Endothelial cell of umbilical vein (primary cell): ENCODE results near the gene DCAF17. TPM values are rescaled to one million over a fixed set of nuclear protein-coding genes. Genes with fewer than 3 reads are reported as not detected.

Source experiments
- BruUV-seq: library from RNA; stranded (reverse); fragments of 400-500 nt; replicated peaks from 2 replicates; lab custom pipeline; 2021; lab: Mats Ljungman, UMichigan
- CTCF ChIA-PET: fragments of 300-600, 350-600 bp; sonication (Branson Sonifier 250); formaldehyde crosslinking; loops from one replicate; lab custom pipeline; 2021; ENCODE audit warnings: antibody characterized with exemption, inconsistent platforms; lab: Charles Lee
- POLR2A ChIA-PET: fragments of 300-600, 350-600 bp; sonication (Branson Sonifier 250); formaldehyde crosslinking; loops from one replicate; lab custom pipeline; 2021; ENCODE audit warnings: antibody characterized with exemption, inconsistent platforms; lab: Charles Lee
- DNase-seq: peaks from one replicate; pipeline ENCODE4 v3.0.0-alpha.2; 2011; ENCODE audit warnings: low read depth, low spot score
- FAIRE-seq: peaks from 2 replicates; lab custom pipeline; 2011; peaks lifted over from hg19 to GRCh38; lab: Jason Lieb, UNC
- H2AFZ ChIP-seq: 2 replicates; pipeline ENCODE4 v1.6.0; 2012; ENCODE audit warnings: low read depth, low read length, control low read depth, inconsistent platforms
- H3K27ac ChIP-seq: 2 replicates; pipeline ENCODE4 v1.5.1; 2011; ENCODE audit warnings: low read depth, mild to moderate bottlenecking, control low read depth, low read length, moderate library complexity; ENCODE audit not compliant: insufficient read depth
- H3K27me3 ChIP-seq, 2 experiments: 2 replicates each; pipeline versions ENCODE4 v1.6.0 to v1.6.1; 2011; ENCODE audit warnings: low read length in 2 of 2, mixed read lengths in 1 of 2; ENCODE audit not compliant: control insufficient read depth in 2 of 2, insufficient read depth in 2 of 2
- H3K36me3 ChIP-seq, 2 experiments: 2 replicates in 1 of 2; 3 replicates in 1 of 2; pipeline ENCODE4 v1.5.1; 2011; ENCODE audit warnings: low read length in 2 of 2, mild to moderate bottlenecking in 1 of 2, moderate library complexity in 1 of 2; ENCODE audit not compliant: control insufficient read depth in 2 of 2, insufficient read depth in 2 of 2; ENCODE audit errors: extremely low read depth in 1 of 2
- H3K4me1 ChIP-seq: 3 replicates; pipeline ENCODE4 v1.5.1; 2011; ENCODE audit warnings: mild to moderate bottlenecking, low read length; ENCODE audit not compliant: control insufficient read depth, insufficient read depth; ENCODE audit errors: extremely low read depth
- H3K4me2 ChIP-seq: 2 replicates; pipeline ENCODE4 v1.6.1; 2011; ENCODE audit warnings: low read length, control low read depth, mixed read lengths; ENCODE audit not compliant: insufficient read depth
- H3K4me3 ChIP-seq, 3 experiments: fragments of 200-600 bp in 1 of 3; sonication (generic), shearing (Covaris generic) in 1 of 3; replicated peaks in 1 of 3; 2 replicates each; pipeline ENCODE4 v1.5.1; 2011 to 2016; ENCODE audit warnings: control low read depth in 3 of 3, low read length in 3 of 3, mild to moderate bottlenecking in 2 of 3, inconsistent platforms in 1 of 3, low read depth in 1 of 3, moderate library complexity in 1 of 3; ENCODE audit not compliant: insufficient read depth in 1 of 3
- H3K79me2 ChIP-seq: 2 replicates; pipeline ENCODE4 v1.6.0; 2012; ENCODE audit warnings: low read length, inconsistent platforms; ENCODE audit not compliant: control insufficient read depth, insufficient read depth
- H3K9ac ChIP-seq: replicated peaks from 2 replicates; pipeline ENCODE3; 2011; ENCODE audit warnings: low read length, control low read depth; ENCODE audit not compliant: insufficient read depth; ENCODE audit errors: extremely low read depth
- H3K9me1 ChIP-seq: replicated peaks from 3 replicates; pipeline ENCODE4 v1.6.0; 2011; ENCODE audit warnings: mild to moderate bottlenecking, low read length; ENCODE audit not compliant: control insufficient read depth, insufficient read depth; ENCODE audit errors: extremely low read depth
- H3K9me3 ChIP-seq: replicated peaks from 2 replicates; pipeline ENCODE4 v1.5.1; 2012; ENCODE audit warnings: low read length, inconsistent platforms; ENCODE audit not compliant: control insufficient read depth, insufficient read depth
- H4K20me1 ChIP-seq: replicated peaks from 2 replicates; pipeline ENCODE3; 2011; ENCODE audit warnings: mild to moderate bottlenecking, low read length; ENCODE audit not compliant: control insufficient read depth, insufficient read depth; ENCODE audit errors: extremely low read depth
- CTCF ChIP-seq, 2 donors: IDR thresholded peaks; 1 replicate in 1 of 2; 2 replicates in 1 of 2; pipeline ENCODE4 v1.5.1; 2011; ENCODE audit warnings: low read length in 2 of 2, mild to moderate bottlenecking in 2 of 2, moderate library complexity in 2 of 2, control low read depth in 1 of 2, inconsistent platforms in 1 of 2, low read depth in 1 of 2; ENCODE audit not compliant: insufficient read depth in 1 of 2; ENCODE audit errors: extremely low read depth in 1 of 2
- EZH2 ChIP-seq: IDR thresholded peaks from 2 replicates; pipeline ENCODE4 v1.6.1; 2012; ENCODE audit warnings: borderline replicate concordance, low read depth, mild to moderate bottlenecking, moderate library complexity, low read length, inconsistent platforms; ENCODE audit not compliant: severe bottlenecking
- FOS ChIP-seq: IDR thresholded peaks from 2 replicates; pipeline ENCODE4 v1.6.1; 2011; ENCODE audit warnings: mild to moderate bottlenecking, low read length, moderate library complexity, borderline replicate concordance; ENCODE audit not compliant: insufficient read depth
- GATA2 ChIP-seq: IDR thresholded peaks from 2 replicates; pipeline ENCODE4 v1.7.0; 2011; ENCODE audit warnings: low read depth, mild to moderate bottlenecking, moderate library complexity, mixed read lengths, low read length; ENCODE audit not compliant: insufficient read length, insufficient read depth
- JUN ChIP-seq: IDR thresholded peaks from 2 replicates; pipeline ENCODE4 v1.6.1; 2011; ENCODE audit warnings: borderline replicate concordance, low read depth; ENCODE audit not compliant: insufficient read length, insufficient read depth
- MYC ChIP-seq: IDR thresholded peaks from one replicate; pipeline ENCODE4 v1.6.1; 2011; ENCODE audit warnings: mild to moderate bottlenecking, low read depth, low read length
- POLR2A ChIP-seq: IDR thresholded peaks from 2 replicates; pipeline ENCODE4 v1.6.1; 2012; ENCODE audit warnings: low read depth, mild to moderate bottlenecking, control low read depth, low read length
- POLR2AphosphoS5 ChIP-seq: IDR thresholded peaks from 2 replicates; pipeline ENCODE4 v1.6.1; 2012; ENCODE audit warnings: low read depth, mild to moderate bottlenecking, control low read depth, low read length, moderate library complexity; ENCODE audit not compliant: insufficient read depth
- dilution Hi-C: fragments of 300-500 bp; cut with MboI; formaldehyde crosslinking; loops from one replicate; pipeline ENCODE4 v1.15.0; 2019; ENCODE audit warnings: low sequenced_read_pairs; ENCODE audit not compliant: extremely low pct_ligation_motif_present
- intact Hi-C: fragments of 100-400 bp; cut with micrococcal nuclease; formaldehyde crosslinking; loops from one replicate; pipeline ENCODE4 v1.10.0; 2022
- polyA plus RNA-seq, 4 experiments: library from polyadenylated mRNA; depleted of rRNA in 3 of 4; stranded (reverse) in 3 of 4; unstranded in 1 of 4; fragments of >200 nt; gene quantifications; 2 replicates each; pipeline versions ENCODE4 v1.2.1 to v1.2.3, GENCODE V29; 2011 to 2012; ENCODE audit warnings: missing spikeins in 1 of 4
- total RNA-seq: library from RNA; stranded (reverse); gene quantifications from 2 replicates; pipeline ENCODE4 v1.2.3, GENCODE V29; 2021

Gene DCAF17
- total and polyA plus RNA-seq, 2 donors (not counting 3 experiments of a cell fraction or from before 2014, with no cell fraction given): 4.6 to 14.9 TPM

GRCh38 chr2:171469176-171469575 is 35.1 kb downstream of the DCAF17 start:
- H3K27ac ChIP-seq: no peak overlapping the region
- dilution Hi-C loops (no loop called here), intact Hi-C loops (no loop called here)
- FAIRE-seq (no peak), DNase-seq (no peak)
- no peak overlapping the region for H3K4me3 ChIP-seq
- no peaks in the 10 kb centered on the region for H3K9me3 ChIP-seq
- TF ChIP-seq POLR2AphosphoS5 (no peak), EZH2 (no peak), FOS (no peak), MYC (no peak), CTCF (IDR thresholded peaks at IDR 0.05; ENCODE audit: extremely low read depth in 1 of 2, insufficient read depth in 1 of 2, low read depth in 1 of 2, low read length in 2 of 2) (no peak), JUN (no peak), POLR2A (no peak), GATA2 (no peak)
- BruUV-seq: no TSS peak
- no peaks in the 10 kb centered on the region for H3K9me1 ChIP-seq
- no peaks in the 10 kb centered on the region for H3K4me1 ChIP-seq
- ChIA-PET CTCF (no interaction called here), POLR2A (no interaction called here)
- no peaks in the 10 kb centered on the region for H3K79me2 ChIP-seq
- peaks cover 0 to 2% of the 10 kb centered on the region in 2 experiments for H3K36me3 ChIP-seq
- H3K4me2 ChIP-seq: no peak overlapping the region
- H4K20me1 ChIP-seq: no peaks in the 10 kb centered on the region
- H3K9ac ChIP-seq: no peak overlapping the region
- no peaks in the 10 kb centered on the region for H3K27me3 ChIP-seq
- H2AFZ ChIP-seq: no peak overlapping the region
